ENCODE data around the gene STIMATE. TPM values are rescaled to one million over a fixed set of nuclear protein-coding genes. Genes with fewer than 3 reads are reported as not detected.

The STIMATE gene
- 10 to 100 TPM in 3 of 4 donors, 1 to 10 TPM in 1; 8.2 to 33.0 (median 16.4) TPM for total RNA-seq

DNA sequence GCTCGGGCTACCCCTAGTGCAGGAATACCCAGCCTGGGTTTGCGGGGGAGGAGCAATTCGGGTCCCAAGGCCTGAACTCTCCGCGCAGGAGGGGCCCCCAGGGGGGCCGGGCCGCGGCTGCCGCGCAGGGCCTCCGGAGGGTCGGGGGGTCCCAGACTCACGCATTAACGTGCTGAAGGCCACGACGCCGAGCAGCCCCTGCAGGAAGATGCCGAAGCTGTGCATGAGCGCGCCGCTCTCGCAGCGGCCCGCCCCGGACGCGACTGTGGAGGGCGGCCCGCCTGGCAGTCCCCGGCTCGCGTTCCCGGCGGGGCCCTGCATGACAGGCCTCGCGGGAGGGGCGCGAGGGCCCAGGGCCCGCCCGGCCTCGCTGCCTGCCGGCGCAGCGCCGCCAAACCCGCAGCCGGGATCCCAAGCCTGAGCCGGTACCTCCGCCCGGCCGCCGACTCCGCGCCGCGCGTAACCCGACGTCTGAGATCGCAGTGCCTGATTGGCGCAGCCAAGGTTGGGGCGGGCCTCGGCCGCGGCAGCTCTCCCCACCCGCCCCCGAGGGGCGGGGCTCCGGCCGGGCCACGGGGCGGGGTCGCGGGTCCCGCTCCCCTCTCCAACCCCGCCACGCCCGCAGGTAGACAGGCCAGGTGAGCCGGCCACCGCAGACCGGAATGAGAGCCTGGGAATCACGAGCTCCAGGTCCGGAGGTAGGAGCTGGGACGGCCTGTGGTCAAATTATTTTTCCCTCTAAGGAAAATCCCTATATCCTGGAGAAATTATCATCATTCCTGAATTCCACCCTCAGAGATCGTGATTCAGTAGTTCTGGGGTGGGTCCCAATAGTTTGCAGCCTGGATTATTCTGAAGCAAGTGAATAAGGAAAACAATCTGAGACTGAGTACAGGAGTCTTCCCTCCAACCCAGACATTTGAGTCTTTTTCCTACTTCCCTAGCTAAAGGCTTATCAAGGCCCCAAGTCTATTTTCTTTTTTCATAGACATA is at the start of gene STIMATE:
Gene STIMATE, minus strand, starts transcription at position 419 of the 993 bp plus-strand sequence. Its CDS starts 98 bp downstream, at position 321.
- in situ Hi-C loops (cut with MboI; ENCODE audit: low pct_ligation_motif_present in 1 of 4, low pct_unique_long_range_greater_than_20kb in 1 of 4, low sequenced_read_pairs in 3 of 4) (no loop called here), intact Hi-C loops (cut with DNase I; ENCODE audit: low total_unique reads) (no loop called here)
- Histone ChIP-seq H3K9me3 (no peaks in the 10 kb centered on the region), H3K4me1 (peaks cover 7 to 48% (median 28%) of the 10 kb centered on the region in 4 donors), H3K27me3 (no peaks in the 10 kb centered on the region), H3K4me3 (peak within 1 kb of the TSS; percentile 87 to 97 (median 90)), H3K27ac (peak within 1 kb of the TSS; percentile 66 to 85 (median 82)), H3K36me3 (no peaks in the 10 kb centered on the region)
- 0% methylated on average over 1 to 27 of the region's 85 CpGs for WGBS, 2 donors (ENCODE audit: low coverage in 1 of 2)
- peak; percentile 91 for DNase-seq
- TF ChIP-seq POLR2AphosphoS5 (IDR thresholded peaks at IDR 0.05) (peak; percentile 23 to 64 (median 58)), POLR2A (IDR thresholded peaks at IDR 0.05) (peak; percentile 19)
- TF ChIP-seq, protein P1, sequence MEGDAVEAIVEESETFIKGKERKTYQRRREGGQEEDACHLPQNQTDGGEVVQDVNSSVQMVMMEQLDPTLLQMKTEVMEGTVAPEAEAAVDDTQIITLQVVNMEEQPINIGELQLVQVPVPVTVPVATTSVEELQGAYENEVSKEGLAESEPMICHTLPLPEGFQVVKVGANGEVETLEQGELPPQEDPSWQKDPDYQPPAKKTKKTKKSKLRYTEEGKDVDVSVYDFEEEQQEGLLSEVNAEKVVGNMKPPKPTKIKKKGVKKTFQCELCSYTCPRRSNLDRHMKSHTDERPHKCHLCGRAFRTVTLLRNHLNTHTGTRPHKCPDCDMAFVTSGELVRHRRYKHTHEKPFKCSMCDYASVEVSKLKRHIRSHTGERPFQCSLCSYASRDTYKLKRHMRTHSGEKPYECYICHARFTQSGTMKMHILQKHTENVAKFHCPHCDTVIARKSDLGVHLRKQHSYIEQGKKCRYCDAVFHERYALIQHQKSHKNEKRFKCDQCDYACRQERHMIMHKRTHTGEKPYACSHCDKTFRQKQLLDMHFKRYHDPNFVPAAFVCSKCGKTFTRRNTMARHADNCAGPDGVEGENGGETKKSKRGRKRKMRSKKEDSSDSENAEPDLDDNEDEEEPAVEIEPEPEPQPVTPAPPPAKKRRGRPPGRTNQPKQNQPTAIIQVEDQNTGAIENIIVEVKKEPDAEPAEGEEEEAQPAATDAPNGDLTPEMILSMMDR (IDR thresholded peaks at IDR 0.05), result no peak

- intact Hi-C loops (cut with DNase I; ENCODE audit: low total_unique reads) (no loop called here), in situ Hi-C loops (cut with MboI; ENCODE audit: low pct_ligation_motif_present in 1 of 4, low pct_unique_long_range_greater_than_20kb in 1 of 4, low sequenced_read_pairs in 3 of 4) (loop anchor here in 1 of 4 donors (25.0 kb wide), 1 partner anchor 123 kb away; no protein-coding TSS in a partner anchor)
- TF ChIP-seq EP300 (IDR thresholded peaks at IDR 0.05; ENCODE audit: low read depth) (no peak), POLR2AphosphoS5 (IDR thresholded peaks at IDR 0.05) (no peak), POLR2A (IDR thresholded peaks at IDR 0.05) (no peak)
- TF ChIP-seq, protein P1 (IDR thresholded peaks at IDR 0.05), result no peak
- no peak for DNase-seq
- Histone ChIP-seq H3K4me1 (peaks cover 0 to 3% (median 0%) of the 10 kb centered on the region in 4 donors), H3K36me3 (peaks cover 0 to 5% (median 0%) of the 10 kb centered on the region in 4 donors), H3K27ac (no peak overlapping the region), H3K4me3 (no peak overlapping the region), H3K9me3 (no peaks in the 10 kb centered on the region), H3K27me3 (no peaks in the 10 kb centered on the region)
Measured at GRCh38 chr3:52939600-52939999, 42.3 kb upstream of the STIMATE start.

GRCh38 chr3:52934630-52935530 is 37.5 kb upstream of the STIMATE start:
- Histone ChIP-seq H3K27ac (no peak overlapping the region), H3K4me1 (peaks cover 0 to 15% (median 0%) of the 10 kb centered on the region in 4 donors), H3K36me3 (peaks cover 0 to under 1% (median 0%) of the 10 kb centered on the region in 4 donors), H3K9me3 (no peaks in the 10 kb centered on the region), H3K4me3 (no peak overlapping the region), H3K27me3 (no peaks in the 10 kb centered on the region)
- intact Hi-C loops (cut with DNase I; ENCODE audit: low total_unique reads), result no loop called here
- peak; percentile 45 for DNase-seq
- 12 to 18% methylated on average over 6 to 8 of the region's 8 CpGs for WGBS, 2 donors (ENCODE audit: low coverage in 1 of 2)
- in situ Hi-C loops (cut with MboI; ENCODE audit: low pct_ligation_motif_present in 1 of 4, low pct_unique_long_range_greater_than_20kb in 1 of 4, low sequenced_read_pairs in 3 of 4), result loop anchor here in 1 of 4 donors (25.0 kb wide), 1 partner anchor 127 kb away; no protein-coding TSS in a partner anchor
- TF ChIP-seq, protein P1 (IDR thresholded peaks at IDR 0.05), result peak; percentile 59 to 73 (median 69)
- TF ChIP-seq POLR2AphosphoS5 (IDR thresholded peaks at IDR 0.05), result no peak
